GM18858 (cell line): ENCODE results near the gene SF3B1.
"Not testable (repeated sequence)": the region's sequence is repeated elsewhere in the genome, so short reads cannot be mapped to it uniquely, and the experiment has no call there.

Experiments used
- ATAC-seq: cut with Tn5 transposase; IDR thresholded peaks from one replicate; pipeline ENCODE4 v1.9.1; 2021; ENCODE audit not compliant: unreplicated experiment

The SF3B1 gene

GRCh38 chr2:197348721-197349360, 86.0 kb downstream of the SF3B1 start:
- ATAC-seq: no peak

- no peak for ATAC-seq
These were observed 88.9 kb downstream of the SF3B1 start for GRCh38 chr2:197345846-197346370.

GRCh38 chr2:197343968-197344367, 90.9 kb downstream of the SF3B1 start:
- not testable (repeated sequence) for ATAC-seq

- ATAC-seq: no peak
These were observed 94.2 kb downstream of the SF3B1 start for GRCh38 chr2:197340591-197340990.
